ENCODE measurements around the gene TBC1D22A. TPM values are rescaled to one million over a fixed set of nuclear protein-coding genes. Genes with fewer than 3 reads are reported as not detected.

The TBC1D22A gene
- total RNA-seq, 6 donors from 2014 or later, result 27.1 to 48.2 (median 35.3) TPM

DNA sequence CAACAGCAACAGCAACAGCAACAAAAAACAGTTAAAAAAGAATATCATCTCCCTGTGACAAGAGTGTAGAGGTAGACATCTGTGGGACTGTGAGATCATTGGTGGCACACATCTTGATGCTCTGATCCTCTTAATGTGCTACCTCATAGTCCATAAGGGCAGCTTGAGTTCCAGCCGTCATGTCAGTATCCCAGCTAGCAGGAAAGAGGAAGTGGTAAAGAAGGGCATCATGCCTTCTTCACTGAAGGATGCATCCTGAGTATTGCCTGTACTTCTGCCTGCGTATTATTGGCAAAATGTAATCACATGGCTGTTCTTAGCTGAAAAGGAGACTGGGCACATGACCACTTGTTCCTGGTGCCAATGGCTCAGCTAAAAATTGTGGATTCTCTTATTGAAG lies 314.3 kb downstream of the TBC1D22A start:
- ATAC-seq (ENCODE audit: low FRiP score in 2 of 2), result no peak
- Histone ChIP-seq H3K27me3 (no peaks in the 10 kb centered on the region), H3K4me1 (no peaks in the 10 kb centered on the region), H3K36me3 (no peaks in the 10 kb centered on the region), H3K9me3 (peaks cover 0 to 9% (median 4%) of the 10 kb centered on the region in 4 donors), H3K4me3 (no peak overlapping the region), H3K27ac (no peak overlapping the region)
- WGBS, 2 donors, result 97 to 100% methylated on average over 2 of the region's 2 CpGs
- no peak for DNase-seq
- no peak for TF ChIP-seq EP300 (IDR thresholded peaks at IDR 0.05)
- TF ChIP-seq, protein P1, sequence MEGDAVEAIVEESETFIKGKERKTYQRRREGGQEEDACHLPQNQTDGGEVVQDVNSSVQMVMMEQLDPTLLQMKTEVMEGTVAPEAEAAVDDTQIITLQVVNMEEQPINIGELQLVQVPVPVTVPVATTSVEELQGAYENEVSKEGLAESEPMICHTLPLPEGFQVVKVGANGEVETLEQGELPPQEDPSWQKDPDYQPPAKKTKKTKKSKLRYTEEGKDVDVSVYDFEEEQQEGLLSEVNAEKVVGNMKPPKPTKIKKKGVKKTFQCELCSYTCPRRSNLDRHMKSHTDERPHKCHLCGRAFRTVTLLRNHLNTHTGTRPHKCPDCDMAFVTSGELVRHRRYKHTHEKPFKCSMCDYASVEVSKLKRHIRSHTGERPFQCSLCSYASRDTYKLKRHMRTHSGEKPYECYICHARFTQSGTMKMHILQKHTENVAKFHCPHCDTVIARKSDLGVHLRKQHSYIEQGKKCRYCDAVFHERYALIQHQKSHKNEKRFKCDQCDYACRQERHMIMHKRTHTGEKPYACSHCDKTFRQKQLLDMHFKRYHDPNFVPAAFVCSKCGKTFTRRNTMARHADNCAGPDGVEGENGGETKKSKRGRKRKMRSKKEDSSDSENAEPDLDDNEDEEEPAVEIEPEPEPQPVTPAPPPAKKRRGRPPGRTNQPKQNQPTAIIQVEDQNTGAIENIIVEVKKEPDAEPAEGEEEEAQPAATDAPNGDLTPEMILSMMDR (IDR thresholded peaks at IDR 0.05), result no peak
- TF ChIP-seq POLR2A (IDR thresholded peaks at IDR 0.05), result no peak
- TF ChIP-seq POLR2AphosphoS5 (IDR thresholded peaks at IDR 0.05), result no peak

DNA sequence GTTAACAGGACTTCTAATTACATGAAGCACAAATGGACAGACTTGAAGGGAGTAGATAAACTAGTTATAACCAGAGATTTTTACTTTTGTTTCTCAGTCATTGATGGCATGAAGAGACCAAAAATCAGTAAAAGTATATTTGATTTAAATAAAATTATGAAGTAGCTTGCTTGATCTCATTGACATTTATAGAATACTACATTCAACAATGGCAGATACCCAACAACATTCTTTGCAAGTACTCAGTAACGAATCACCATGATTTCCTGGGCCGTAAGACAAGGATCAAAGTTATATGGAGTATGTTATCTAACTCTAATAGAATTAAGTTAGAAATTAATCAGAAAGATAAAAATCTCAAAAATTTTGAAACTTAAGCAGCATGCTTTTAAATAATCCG lies 317.6 kb downstream of the TBC1D22A start:
- ATAC-seq (ENCODE audit: low FRiP score in 2 of 2) (no peak), DNase-seq (no peak)
- Histone ChIP-seq H3K27ac (no peak overlapping the region), H3K27me3 (no peaks in the 10 kb centered on the region), H3K36me3 (no peaks in the 10 kb centered on the region), H3K9me3 (peaks cover 0 to 9% (median 2%) of the 10 kb centered on the region in 4 donors), H3K4me3 (no peak overlapping the region), H3K4me1 (no peaks in the 10 kb centered on the region)
- no peak for TF ChIP-seq POLR2A (IDR thresholded peaks at IDR 0.05)
- 81 to 83% methylated on average over 3 of the region's 3 CpGs for WGBS, 2 donors

DNA sequence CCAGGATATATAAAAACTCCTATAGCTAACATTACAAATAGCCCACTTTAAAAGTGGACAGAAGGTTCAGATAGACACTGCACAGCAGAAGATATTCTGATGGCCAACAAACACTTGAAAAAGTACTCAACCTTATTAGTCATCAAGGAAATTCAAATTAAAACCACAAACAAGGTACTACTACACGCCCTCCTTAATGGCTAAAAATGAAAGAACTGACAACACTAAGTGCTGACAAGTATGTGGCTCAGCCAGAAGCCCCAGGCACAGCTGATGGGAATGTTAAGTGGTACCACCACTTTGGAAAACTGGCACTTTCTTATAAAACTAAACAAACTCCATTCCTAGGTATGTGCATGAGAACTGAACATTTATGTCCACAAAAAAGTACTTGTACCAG lies 320.1 kb downstream of the TBC1D22A start:
- 73 to 76% methylated on average over 1 of the region's 1 CpG for WGBS, 2 donors
- DNase-seq, result no peak
- TF ChIP-seq POLR2A (IDR thresholded peaks at IDR 0.05), result no peak
- TF ChIP-seq EP300 (IDR thresholded peaks at IDR 0.05), result no peak
- no peak for TF ChIP-seq POLR2AphosphoS5 (IDR thresholded peaks at IDR 0.05)
- no peaks in the 10 kb centered on the region for H3K9me3 ChIP-seq
- H3K4me3 ChIP-seq, result no peak overlapping the region
- H3K36me3 ChIP-seq, result no peaks in the 10 kb centered on the region
- no peak for ATAC-seq (ENCODE audit: low FRiP score in 2 of 2)
- H3K27ac ChIP-seq, result no peak overlapping the region
- H3K27me3 ChIP-seq, result no peaks in the 10 kb centered on the region
- H3K4me1 ChIP-seq, result no peaks in the 10 kb centered on the region

DNA sequence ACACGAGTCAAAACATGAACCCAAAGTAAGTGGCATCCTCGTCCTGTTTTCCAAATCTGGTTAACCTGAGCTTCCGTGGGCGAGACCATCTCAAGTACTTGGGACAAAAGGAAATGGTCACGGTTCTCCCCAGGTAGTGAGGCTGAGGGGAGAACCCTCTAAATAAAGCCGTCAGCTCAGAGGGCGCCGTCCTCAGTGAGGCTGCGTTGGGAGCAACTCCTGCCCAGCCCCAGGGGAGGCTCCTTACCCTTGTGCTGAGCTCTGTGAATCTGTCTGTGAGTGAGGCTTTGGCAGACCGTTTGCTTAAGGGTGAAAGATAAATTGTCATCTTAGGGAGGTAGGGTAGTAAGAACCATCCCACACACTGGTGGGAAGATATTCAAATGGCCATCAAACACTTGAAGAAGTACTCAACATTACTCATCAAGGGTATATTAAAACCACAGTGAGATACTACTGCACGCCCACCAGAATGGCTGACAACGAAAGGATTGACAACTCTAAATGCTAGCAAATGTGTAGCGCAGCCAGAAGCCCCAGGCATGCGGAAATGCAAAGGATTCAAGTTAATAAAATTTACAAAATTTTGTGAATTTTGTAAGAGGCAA lies 321.0 kb downstream of the TBC1D22A start:
- Histone ChIP-seq H3K36me3 (no peaks in the 10 kb centered on the region), H3K9me3 (no peaks in the 10 kb centered on the region), H3K27ac (no peak overlapping the region), H3K4me1 (no peaks in the 10 kb centered on the region), H3K27me3 (no peaks in the 10 kb centered on the region), H3K4me3 (no peak overlapping the region)
- no peak for DNase-seq
- ATAC-seq (ENCODE audit: low FRiP score in 2 of 2), result no peak
- TF ChIP-seq, protein P1 (IDR thresholded peaks at IDR 0.05), result no peak
- no peak for TF ChIP-seq EP300 (IDR thresholded peaks at IDR 0.05)
- TF ChIP-seq POLR2AphosphoS5 (IDR thresholded peaks at IDR 0.05), result no peak
- no peak for TF ChIP-seq POLR2A (IDR thresholded peaks at IDR 0.05)
- WGBS, 2 donors, result 90 to 96% methylated on average over 14 of the region's 14 CpGs

DNA sequence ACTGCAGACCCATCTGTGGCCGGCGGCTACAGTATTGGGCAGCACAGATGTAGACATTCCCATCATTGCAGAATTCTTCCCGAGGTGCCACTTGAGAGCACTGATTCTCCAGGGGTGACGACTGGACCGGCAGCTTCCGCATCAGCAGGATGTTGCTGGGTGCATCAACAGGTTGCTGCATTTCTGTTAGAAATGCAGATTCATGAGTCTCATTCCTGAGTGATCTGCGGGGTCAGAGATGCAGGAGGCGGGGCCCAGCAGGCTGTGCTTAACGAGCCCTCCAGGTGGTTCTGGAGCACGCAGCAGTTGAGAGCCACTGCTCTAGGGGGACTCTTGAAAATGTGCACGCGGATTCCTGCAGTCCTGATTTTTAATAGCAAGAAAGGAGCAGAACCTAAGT lies 321.8 kb downstream of the TBC1D22A start:
- ATAC-seq (ENCODE audit: low FRiP score in 2 of 2), result no peak
- Histone ChIP-seq H3K36me3 (no peaks in the 10 kb centered on the region), H3K27me3 (no peaks in the 10 kb centered on the region), H3K27ac (no peak overlapping the region), H3K9me3 (no peaks in the 10 kb centered on the region), H3K4me3 (no peak overlapping the region), H3K4me1 (no peaks in the 10 kb centered on the region)
- DNase-seq, result no peak
- TF ChIP-seq, protein P1 (IDR thresholded peaks at IDR 0.05), result no peak
- TF ChIP-seq POLR2AphosphoS5 (IDR thresholded peaks at IDR 0.05), result no peak
- TF ChIP-seq POLR2A (IDR thresholded peaks at IDR 0.05), result no peak
- no peak for TF ChIP-seq EP300 (IDR thresholded peaks at IDR 0.05)
- WGBS, 2 donors, result 81 to 82% methylated on average over 7 to 12 of the region's 12 CpGs

Measured in upper lobe of left lung (tissue), 6 donors.